GM18505 (cell line): ENCODE results near the gene FRAS1.

ENCODE experiments used
- ATAC-seq: cut with Tn5 transposase; IDR thresholded peaks from one replicate; pipeline ENCODE4 v1.9.1; 2021; ENCODE audit not compliant: unreplicated experiment
- POLR2A ChIP-seq: IDR thresholded peaks from 4 replicates; pipeline ENCODE4 v1.6.1; 2011; ENCODE audit warnings: borderline replicate concordance; ENCODE audit not compliant: insufficient read depth, insufficient read length; ENCODE audit errors: extremely low read depth

Gene FRAS1

DNA sequence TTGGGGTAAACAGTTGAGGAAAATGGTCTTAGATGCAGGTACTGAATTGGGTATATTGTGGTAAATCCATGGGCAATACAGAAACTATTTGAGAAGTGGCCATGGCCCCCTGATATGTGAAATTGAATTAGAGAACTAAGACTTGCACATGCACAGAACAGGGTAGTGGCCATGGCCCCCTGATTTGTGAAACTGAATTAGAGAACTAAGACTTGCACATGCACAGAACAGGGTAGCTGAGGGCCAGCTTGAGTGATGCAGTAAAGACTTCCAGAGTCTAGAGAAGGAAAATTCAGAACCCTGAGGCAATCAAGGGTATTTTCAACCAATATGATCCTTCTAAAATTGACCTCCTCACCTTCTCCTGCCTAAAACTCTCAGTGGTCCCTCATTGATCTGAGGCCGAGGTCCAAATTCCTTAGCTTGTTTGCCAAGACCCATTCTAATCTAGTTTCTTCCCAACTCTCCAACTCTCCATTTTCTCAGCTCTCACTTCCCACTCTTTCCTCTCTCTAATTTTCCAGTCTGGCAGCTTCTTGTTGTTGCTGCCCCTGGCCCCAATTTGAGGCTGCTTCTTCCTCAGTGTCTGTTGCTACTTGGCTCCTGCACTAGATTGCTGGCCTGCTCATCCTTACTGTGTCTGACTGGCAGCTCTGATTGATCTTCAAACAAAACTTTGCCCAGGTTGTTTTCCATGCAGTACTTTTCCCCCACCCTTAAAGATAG is 72.4 kb downstream of the FRAS1 start:
- ATAC-seq: no peak
- TF ChIP-seq POLR2A: no peak

DNA sequence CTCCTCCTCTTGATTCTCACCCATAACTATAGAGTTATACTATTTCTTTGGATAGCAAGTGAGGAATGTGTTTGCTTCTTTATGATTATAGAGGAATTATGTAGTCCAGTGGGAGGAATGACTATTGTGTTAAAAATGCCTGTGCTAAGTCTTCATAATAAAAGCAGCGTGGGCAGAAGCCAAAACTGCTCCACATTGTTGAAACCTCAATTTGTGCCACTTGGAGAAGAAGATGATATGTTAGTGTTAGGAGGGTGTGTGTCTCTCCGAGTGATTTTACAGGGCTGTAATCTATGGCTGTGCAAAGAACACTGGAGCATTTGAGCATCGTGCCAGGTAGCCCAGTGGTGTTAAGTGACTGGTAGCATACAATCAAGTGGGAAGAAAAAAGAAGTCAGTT is 74.3 kb downstream of the FRAS1 start:
- no peak for TF ChIP-seq POLR2A

DNA sequence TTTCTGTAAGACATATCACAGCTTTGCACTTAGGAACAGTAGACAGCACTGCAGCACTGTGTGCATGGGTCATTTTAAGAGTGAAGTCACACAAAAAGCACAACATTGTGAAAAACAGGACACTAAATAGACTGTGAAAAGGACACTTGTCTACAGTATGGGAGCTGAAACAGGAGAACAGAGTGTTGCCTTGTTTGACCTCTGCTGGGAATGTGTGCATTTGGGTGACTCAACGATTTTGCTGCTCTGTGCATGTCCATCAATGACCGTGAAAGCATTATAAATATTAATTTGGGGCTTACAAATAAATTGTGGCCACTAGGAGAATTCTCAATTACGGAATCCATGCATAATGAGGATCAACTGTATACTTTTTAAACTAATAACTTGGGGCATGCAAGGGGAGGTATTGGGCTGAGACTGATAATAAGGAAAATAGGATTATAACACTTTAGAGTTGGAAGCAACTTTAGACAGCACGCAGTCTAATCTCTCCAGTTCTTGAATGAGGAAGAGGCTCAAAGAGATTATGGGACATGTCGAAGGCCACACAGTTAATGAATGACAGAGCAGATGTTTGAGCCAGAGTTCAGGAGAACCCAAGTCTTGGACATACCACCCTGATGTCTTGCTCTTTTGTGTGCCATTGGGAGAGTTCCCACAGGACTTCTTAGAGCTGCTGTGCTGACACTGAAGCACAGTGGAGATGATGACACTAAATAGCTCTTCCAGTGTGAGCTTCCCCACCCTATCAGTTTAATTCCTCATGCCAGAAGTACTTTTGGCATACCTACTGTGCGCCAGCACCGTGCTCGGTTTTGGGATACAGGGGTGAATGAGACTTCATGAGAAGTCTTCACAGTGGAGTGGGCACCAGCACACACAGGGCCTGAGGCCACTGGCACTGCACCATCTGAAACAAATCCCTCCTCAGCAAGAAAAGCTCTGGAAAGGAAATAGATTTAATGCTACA is 79.3 kb downstream of the FRAS1 start:
- ATAC-seq: no peak
- TF ChIP-seq POLR2A: no peak

More for the DNA sequence above, 74.3 kb downstream of the FRAS1 start:
- ATAC-seq: no peak

DNA sequence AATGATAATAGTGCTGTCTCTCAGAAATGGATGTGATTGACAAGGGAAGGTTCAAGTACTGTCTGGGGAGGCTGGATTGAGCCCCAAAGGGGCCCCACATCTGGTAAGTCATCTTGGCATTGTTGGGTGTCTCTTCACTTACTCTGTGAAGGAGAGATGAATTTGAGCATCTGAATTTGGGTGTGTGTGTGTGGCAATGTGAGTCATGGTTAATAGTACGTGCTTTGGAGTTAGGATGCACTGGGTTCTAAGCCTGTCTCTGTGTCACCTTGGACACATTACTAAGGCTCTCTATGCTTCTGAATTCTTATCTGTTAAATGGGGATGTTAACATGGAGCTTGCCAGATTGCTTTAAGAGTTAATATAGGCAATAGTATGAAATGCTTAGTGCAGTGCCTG is 80.4 kb downstream of the FRAS1 start:
- TF ChIP-seq POLR2A: no peak
- no peak for ATAC-seq

DNA sequence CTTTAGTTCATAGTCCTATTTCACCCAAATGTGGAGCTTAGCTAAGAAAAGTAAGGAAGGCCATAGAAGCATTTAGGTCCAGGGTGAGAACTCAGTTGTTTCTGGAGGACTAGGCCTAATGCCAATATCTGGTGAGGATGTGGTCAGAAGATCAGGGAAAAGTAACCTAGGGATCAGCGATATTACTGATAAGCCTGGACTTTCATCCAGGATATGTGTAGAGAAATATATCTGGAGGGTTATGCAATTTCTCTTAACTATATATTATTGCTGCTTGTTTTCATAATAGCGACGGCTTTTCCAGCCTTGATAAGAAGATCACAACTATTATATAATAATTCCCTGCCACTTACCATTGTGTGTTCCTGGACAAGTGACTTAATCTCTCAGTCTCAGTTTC is 81.1 kb downstream of the FRAS1 start:
- no peak for ATAC-seq
- TF ChIP-seq POLR2A: no peak

DNA sequence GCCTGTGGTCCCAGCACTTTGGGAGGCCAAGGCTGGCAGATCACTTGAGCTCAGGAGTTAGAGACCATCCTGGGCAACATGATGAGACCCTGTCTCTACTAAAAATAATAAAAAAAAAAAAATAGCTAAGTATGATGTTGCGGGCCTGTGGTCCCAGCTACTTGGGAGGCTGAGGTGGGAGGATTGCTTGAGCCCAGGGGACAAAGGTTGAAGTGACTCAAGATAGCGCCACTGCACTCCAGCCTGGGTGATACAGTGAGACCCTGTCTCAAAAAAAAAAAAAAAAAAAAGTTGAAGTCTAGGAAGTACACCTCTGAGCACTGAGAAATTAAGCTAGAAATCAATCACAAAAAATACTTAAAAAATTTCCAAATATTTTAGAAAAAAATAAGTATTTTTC is 86.5 kb downstream of the FRAS1 start:
- no peak for TF ChIP-seq POLR2A
- no peak for ATAC-seq

DNA sequence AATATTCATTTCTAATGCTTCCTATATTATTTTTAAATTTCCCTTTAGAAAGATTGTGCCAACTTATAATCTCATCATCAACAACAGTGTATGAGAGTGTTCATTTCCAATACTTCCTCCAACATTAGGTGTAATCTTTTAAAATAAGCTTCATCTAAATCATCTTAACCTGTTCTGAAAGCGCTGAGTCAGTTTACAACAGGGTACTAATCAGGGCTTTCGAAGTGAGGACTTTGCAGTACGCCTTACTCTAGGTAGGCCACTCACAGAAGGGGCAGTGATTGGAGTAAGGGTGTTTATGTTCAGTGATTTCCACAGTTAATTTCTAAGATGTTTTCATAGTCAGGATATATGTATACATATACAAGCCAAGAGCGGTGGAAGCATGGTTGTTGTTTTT is 87.9 kb downstream of the FRAS1 start:
- ATAC-seq: no peak
- no peak for TF ChIP-seq POLR2A

DNA sequence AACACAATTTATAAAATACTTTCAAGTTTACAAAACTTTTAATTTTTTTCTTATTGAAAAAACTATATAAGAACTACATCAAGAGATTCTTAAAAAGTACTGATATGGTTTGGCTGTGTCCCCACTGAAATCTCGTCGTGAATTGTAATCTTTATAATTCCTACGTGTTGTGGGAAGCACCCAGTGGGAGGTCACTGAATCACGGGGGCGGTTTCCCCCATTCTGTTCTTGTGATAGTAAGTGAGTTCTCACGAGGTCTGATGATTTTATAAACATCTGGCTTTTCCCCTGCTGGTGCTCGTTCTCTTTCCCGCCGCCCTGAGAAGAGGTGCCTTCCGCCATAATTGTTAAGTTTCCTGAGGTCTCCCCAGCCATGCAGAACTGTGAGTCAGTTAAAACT is 88.5 kb downstream of the FRAS1 start:
- no peak for ATAC-seq
- no peak for TF ChIP-seq POLR2A

DNA sequence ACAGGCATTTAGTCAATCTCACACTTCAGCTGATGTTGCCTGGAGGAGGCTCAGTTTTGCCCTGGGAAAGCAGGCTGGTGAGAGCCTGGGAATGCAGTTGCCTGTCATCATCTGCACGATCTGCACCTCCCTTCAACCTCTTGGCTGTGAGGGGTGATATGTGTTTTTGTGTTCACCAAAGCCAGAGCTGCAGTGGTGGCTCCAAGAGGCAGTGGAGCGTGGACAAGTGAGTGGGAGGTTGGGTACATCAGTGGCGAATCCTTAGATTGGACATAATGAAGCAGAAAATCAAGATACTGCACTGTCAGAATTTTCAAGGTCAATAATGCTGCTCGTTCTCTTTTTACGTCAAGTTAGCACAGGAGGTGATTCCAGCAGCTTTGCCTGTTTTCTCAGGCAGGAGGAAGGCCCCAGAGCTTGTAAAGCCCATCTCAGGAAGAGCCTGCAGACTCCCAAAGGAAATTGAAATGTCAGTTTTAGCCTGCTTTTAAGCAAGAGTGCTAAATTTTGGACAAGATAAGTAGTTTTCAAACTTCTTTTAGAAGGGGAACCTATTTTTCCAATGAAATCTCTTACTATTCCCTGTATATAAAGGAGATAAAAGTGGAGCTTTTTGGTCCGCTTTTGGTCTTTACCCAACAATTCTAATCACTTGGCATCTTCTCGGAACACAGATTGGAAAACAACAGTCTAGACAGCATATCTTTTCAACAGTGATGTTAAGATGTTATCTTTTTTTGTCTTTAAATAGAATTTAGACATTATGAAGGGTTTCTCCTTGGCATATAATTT is 92.8 kb downstream of the FRAS1 start:
- no peak for ATAC-seq
- TF ChIP-seq POLR2A: no peak

DNA sequence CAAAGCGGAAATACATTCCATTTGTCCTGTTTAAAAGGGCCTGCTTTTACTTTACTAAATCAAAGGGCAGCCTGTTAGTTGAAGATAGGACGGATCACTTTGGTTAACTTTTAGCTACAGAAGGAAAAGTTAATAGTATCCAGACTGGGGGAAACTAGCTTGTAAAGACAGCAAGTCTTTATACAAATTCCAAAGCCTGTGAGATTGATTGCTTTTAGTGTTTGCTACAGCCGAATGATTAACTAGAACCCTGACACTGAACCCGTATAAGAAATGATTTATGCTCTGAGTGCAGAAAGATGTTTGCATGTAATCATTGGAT is 93.4 kb downstream of the FRAS1 start:
- ATAC-seq: no peak
- no peak for TF ChIP-seq POLR2A

DNA sequence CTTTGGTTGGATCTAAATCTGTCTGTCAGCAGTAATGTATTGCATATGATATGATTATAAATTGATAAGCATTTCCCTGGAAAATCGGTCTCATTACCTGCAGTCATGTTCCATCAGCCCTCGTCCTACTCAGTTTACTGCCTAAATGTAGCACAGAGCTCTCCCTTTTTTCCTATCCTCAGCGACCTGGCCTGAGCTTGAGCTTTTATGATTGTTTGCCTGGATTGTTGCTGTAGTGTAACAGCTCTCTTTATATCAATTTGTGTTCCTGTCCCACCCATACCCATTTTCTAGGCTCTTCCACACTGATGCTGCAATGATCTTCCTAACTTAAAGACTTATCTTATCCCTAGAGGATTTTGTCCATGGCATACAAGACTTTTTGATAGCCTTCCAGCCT is 95.7 kb downstream of the FRAS1 start:
- no peak for ATAC-seq
- TF ChIP-seq POLR2A: no peak

DNA sequence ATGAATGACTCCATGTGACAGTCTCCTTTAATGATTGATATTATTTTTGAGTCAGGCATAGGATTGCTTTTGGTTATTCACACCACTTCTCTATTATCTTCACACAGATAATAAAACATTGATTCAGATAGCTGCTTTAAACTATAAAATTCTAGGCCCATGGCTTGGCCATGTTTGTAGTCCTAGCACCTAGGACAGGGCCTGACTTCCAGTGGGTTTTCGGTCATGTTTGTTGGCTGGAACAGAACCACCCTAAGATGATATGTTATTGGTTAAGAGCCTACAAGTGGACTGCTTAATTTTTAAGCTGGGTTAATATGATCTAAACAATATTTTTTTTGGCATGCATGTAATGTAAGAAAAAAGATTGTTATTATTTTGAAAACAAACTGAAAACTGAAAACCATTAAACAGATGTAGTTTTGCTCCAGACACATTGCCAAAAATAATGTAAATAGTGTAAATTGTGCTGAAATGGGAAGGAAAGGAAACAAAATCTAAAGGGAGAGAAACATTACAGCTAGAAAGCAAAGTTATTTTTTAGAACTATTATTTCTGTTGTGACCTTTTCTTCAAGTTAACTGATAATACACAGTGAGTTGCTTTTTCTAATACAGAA is 98.0 kb downstream of the FRAS1 start:
- ATAC-seq: no peak
- no peak for TF ChIP-seq POLR2A

DNA sequence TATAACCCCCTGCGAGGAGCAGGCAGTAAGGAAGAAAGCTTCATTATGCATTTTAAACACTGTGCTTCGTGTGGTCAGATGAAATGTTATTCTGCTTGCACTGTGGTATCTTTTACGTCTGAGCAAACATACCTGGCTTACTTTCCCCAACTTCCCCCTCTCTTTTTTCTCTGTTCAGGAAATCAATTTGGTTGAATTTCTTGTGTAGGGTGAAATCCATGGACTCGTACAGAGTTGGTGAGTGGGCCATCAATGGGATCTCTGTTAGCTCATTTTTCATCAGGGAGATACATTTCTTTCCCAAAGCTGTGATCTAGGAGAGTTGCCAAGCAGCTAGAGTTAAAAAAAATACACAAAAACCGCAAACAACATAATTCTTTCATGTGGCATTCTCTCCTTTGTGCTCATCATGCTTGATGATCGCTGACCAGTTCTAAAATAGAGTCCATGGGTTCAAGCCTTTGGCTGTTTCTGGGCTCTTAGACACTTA is 98.5 kb downstream of the FRAS1 start:
- no peak for TF ChIP-seq POLR2A
- ATAC-seq: no peak

DNA sequence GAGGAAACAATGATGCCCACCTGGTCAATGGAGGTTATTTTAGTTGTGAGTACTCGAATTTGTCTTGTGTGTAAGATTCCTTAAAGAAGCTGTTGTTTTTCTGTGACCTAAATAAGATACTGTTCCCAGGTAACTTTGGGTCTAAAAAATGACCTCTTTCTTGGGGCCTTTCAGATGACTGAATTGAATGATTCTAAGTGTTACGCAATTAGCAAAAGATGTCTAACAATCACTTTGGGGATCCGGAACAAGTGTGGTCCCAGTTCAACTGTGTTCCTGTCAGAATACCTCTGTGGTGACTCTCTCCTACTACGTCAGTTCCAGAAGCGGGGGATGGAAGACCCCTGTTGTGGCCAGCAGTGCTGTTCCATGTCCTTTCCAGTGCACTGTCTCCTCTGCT is 99.4 kb downstream of the FRAS1 start:
- TF ChIP-seq POLR2A: no peak
- no peak for ATAC-seq

DNA sequence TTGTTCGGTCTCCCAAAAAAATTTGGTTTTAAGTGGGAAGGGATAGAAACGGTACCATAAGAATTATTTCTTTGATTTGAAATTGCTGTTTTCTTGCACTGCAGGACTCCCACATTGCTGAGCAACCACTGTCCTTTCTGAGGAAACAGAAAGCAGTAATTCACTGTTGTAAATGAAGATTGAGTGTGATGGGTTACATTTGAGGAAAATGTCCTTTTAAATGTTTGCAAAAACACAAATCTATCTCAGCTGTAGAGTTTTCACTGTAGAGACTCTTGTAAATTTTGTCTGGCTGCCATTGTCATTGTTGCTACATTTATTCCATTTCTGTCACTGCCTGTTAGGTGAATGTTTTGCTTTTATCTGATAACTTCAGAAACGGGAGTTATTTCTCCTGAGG is 105.2 kb downstream of the FRAS1 start:
- ATAC-seq: no peak
- no peak for TF ChIP-seq POLR2A
